Stimulated activated CD4-positive, alpha-beta T cell treated with anti-CD3 and anti-CD28 coated beads, Interleukin-15, amount 100 ng/mL, for 1 hour (primary cell): Measurements from ENCODE around the gene SHQ1.
"Not testable (repeated sequence)": the region's sequence is repeated elsewhere in the genome, so short reads cannot be mapped to it uniquely, and the experiment has no call there.

Source experiments
- DNase-seq, 2 donors: peaks; one replicate each; pipeline ENCODE4 v3.0.0-alpha.2; 2020; ENCODE audit warnings: low read depth in 1 of 2, low spot score in 1 of 2

Gene SHQ1

DNA sequence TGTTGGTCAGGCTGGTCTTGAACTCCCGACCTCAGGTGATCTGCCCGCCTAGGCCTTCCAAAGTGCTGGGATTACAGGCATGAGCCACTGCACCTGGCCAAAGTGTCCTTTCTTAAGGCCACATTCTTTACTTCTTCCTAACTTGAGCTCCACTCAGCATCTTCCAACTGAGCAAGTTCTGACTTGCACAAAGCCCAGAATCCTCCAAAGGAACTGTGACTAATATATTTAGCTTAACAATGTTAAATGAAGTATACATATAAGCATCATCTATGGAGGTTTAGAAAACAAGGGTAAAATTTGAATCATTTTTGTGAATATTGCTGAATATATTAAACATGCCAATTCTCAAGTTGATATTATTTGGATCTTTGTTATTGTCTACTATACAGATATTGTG, 93.7 kb downstream of the SHQ1 start:
- DNase-seq: no peak

DNA sequence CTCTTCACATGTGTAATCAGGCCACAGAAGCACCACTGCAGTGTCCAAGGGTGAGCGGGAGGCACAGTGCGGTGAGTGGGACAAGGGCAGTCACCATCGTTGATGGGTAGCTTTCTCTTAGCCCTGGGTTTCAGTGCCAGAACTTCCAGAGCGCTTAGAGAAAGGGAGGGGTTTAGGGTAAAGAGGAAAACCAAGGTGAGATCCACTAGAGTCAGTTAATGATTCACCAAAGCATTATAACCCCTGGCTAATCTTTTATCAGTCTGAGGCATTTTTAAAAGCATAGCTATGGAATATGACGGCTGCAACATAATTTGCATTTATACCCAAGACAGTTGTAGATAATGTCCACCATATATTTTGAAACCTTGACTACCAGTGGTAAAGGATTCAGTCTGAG, 94.8 kb downstream of the SHQ1 start:
- DNase-seq: no peak

GRCh38 chr3:72750405-72750965, 97.8 kb downstream of the SHQ1 start:
- DNase-seq: no peak

GRCh38 chr3:72748659-72749058, 99.6 kb downstream of the SHQ1 start:
- DNase-seq: no peak

- DNase-seq: no peak
Measured at GRCh38 chr3:72746430-72747411, 101.5 kb downstream of the SHQ1 start.

- no peak for DNase-seq
Measured at GRCh38 chr3:72745146-72745999, 102.9 kb downstream of the SHQ1 start.

GRCh38 chr3:72744330-72744729, 103.9 kb downstream of the SHQ1 start:
- no peak for DNase-seq

- no peak for DNase-seq
Measured at GRCh38 chr3:72739531-72740466, 108.4 kb downstream of the SHQ1 start.

DNA sequence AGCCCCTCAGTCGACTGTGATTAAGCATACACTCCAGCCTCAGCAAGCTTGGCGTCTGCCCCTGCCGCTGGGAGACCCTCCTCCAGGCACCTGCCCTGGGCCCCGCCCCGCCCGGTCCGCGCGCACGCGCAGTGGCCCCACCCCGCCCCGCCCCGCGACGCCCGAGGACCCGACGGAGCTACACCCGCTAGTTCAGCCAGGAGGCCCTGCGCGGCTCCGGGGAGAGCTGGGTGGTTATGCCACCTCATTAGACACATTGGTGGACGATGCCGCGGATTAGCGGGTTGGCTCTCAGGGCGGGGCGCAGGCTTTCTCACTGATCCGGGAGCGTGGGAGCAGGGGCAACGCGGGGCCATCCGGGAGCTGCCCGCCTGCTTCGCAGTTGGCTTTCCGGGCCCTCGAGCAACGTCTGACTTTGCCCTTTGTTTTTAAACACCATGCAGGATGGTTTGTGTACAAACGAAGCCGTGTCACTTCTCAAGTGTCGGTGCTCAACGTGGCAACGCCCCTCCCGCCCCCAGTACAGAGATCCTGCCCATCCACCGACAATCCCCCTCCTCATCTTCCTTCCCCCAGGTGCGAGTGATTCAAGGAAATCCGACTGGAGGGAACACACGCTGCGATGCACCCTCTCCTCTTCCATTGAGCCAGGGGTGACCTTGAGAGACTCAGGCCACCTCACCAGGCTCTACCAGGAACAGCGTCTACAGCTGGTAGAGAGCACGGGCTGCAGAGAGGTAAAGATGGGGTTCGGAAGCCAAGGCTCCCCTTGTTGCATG, 109.3 kb downstream of the SHQ1 start:
- DNase-seq: peak; percentile 53 to 61

DNA sequence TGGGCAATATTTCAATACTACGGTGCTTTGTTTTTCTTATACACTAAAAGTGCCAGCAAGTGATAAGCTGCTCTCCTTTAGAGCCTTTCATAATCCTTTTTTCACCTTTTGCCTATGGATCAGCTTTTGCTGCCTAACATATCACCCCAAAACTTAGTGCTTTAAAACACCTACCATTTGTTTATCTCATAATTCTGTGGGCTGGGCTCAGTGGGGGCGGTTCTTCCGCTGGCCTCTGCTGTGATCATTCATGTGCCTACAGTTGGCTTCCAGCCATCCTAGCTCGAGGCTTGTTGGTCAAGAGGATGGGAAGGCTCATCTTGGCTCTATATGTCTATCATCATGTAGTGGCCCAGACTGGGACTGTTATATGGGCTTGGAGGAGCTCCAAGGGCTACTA, 113.2 kb downstream of the SHQ1 start:
- DNase-seq: not testable (repeated sequence)

DNA sequence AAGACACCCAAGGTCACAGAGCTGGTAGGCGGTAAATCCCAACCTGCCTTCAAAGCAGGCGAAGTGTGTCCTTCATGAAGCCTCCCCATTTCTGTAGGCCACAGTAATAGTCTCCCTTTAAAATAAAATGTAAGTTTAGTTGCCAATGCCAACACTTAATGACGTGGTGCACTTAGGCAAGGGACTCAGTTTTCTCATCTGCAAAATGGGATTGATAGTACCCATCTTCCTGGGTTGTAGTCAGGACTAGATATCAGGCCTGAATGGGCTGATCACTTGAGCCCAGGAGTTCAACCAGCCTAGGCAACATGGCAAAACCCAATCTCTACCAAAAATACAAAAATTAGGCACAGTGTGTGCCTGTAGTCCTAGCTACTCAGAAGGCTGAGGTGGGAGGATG, 114.6 kb downstream of the SHQ1 start:
- no peak for DNase-seq

DNA sequence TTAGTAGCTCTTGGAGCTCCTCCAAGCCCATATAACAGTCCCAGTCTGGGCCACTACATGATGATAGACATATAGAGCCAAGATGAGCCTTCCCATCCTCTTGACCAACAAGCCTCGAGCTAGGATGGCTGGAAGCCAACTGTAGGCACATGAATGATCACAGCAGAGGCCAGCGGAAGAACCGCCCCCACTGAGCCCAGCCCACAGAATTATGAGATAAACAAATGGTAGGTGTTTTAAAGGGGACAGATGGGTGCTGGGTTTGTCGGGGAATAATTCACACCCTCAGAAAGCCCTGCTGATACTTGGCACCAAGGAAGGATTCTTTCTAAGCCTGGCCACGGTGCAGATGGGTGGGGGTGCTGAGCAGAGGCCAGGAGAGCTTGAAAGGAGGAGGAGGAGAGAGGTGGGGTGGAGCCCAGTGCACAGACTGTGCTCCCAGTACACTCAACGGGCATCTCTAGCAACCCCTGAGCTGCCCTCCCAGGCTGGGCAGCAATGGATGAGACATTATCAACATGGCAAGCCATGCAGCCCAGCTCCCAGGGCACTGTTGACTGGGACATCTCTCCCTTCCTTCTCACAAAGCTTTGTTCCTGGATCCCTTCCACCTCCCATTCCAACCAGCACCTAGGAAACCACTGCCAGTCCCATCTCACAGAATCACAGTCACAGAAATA, 115.4 kb downstream of the SHQ1 start:
- not testable (repeated sequence) for DNase-seq

- DNase-seq: no peak
Measured at GRCh38 chr3:72728958-72729467, 119.2 kb downstream of the SHQ1 start.

DNA sequence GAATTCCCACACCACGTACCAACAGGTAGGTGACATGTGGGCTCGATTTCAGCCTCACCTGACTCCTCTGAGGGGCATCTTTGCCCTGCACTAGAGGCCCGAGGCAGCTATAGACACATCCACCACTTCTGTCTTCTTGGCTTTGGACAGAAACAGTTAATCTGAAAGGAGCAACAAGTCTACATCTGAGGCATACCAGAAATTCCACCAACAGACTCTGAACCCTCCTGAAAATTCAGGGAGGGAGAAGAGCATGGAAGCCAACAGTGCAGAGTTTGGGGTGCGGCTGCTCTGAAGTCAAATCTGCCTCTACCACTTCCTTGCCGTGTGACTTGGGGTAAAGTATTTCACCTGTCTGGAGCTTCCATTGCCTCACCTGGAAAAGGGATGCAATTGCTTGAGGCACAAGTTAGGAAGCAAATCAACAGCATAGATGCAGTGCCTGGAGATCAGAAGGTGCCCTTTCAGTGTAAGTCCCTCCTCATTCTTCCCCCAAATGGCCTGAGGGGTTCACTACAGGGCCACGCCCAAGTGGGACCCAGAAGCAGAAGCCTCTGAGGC, 119.8 kb downstream of the SHQ1 start:
- no peak for DNase-seq

DNA sequence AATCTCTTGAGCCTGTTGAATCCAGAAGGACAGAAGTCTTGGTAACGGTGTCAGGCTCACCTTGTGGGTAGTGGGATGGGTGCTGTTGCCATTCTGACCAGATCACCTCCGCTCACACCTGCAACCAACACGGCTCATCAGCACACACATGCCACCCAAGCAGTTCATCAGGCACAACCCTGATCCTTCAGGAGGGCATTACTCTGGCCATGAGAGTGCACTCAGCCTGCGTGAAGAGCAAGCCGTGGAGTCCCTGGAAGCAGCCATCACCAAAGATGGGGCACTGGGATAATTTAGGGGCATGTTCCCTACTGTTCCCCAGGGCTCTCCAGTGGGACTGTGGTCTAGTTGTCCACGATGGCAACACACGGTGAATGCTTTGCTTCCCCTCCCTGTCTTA, 120.5 kb downstream of the SHQ1 start:
- DNase-seq: no peak

- DNase-seq: no peak
Measured at GRCh38 chr3:72727172-72727571, 121.1 kb downstream of the SHQ1 start.

DNA sequence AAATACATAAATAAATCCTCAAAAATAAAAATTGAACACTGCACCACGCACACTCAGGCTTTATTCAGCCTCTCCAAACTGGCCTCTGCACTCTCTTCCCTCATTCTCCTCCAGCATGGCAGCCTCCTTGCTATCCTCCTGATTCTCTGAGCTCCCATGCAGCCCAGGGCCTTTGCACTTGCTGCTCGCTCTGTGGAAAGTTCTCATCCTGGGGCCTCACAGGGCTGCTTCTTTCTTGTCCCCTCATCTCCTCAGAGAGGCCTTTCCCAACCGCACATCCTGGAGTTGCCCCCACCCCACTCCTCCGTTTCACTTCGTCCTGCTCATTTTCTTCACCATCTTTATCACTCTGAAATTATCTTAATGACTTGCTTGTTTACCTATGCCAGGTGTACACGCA, 123.0 kb downstream of the SHQ1 start:
- DNase-seq: no peak

DNA sequence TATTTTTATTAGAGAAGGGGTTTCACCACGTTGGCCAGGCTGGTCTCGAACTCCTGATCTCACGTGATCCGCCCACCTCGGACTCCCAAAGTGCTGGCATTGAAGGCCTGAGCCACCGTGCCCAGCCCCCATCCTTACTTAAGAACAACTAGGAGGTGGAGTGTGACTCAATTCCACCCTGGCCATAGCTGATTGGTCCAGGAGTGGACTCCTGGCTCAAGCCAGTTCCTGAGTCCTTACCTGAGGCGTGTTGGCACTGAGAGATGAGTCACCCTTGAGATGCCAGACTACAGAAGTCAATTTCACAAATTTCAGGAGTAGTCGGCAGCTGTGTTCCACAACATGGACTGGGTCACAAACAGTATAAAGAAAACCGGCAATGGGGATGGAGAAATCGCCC, 124.2 kb downstream of the SHQ1 start:
- no peak for DNase-seq
